ENCODE results near the gene MAP3K9.

The MAP3K9 gene

DNA sequence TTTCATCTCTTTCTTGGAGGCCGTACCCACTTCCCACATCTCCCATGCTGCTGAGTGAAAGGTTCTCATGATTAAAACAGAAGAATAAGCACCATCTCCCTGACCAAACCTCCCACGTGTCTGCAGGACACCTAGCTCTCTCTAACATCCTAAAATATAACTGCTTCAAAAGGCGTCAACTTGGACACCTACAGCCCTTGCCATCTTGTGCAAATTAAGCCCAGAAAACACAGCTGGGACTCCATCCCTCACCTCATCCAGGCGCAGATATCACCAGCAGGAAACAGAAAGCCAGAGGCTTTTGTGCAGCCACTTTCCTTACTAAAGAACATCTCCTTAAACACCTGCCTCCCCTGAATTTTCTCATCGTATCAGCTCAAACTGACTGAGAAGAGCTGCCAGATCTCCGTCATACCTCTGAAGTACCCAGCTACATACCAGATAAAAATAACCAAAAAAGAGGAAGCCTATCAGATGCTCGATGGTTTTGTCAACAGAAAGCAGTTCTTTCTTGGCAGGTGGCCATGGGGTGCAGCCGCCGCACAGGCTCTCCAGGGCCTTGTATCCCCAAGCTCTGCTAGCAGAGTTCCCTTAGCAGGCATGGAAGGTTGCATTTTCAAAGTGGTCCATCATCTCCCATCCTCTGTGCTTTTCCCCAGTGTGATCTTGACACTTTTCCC, 28.8 kb downstream of the MAP3K9 start:
- DNase-seq: no peak

DNA sequence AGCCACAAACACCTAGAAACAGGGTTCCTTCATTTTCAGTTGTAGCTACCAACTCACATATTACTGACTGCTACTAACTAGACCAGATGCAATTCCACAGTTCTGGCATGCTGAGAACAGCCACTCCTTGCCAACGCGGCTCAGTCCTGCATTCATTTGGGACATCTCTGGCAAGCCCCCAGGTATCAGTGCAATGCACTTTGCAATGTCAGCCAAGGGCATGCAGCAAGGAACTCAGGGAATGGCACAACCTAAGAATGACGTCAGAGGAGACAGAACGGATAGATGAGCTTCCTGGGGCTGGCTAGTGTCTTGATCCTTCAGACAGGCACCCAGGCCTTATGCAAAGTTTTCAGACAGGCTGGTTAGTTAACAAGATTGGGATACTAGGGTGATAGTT, 29.6 kb downstream of the MAP3K9 start:
- DNase-seq: no peak

DNA sequence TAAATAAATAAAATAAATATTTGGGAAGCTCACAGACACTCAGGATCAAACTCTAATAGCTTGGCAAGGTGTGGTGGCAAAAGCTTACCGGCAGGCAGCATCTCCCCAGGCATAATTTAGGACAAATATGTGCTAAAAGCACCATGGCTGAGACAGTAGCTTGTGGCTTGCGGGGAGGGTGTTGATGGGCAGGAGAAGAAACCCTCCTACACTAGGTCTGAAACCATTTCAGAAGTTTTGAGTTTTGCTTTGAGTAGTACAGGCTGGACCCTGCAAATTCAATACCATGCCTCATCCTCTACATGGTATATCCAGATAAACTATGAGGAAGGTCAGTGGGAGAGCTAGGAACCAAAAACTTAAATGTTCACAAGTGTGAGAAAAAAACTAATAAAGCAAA, 33.1 kb downstream of the MAP3K9 start:
- DNase-seq: no peak

DNA sequence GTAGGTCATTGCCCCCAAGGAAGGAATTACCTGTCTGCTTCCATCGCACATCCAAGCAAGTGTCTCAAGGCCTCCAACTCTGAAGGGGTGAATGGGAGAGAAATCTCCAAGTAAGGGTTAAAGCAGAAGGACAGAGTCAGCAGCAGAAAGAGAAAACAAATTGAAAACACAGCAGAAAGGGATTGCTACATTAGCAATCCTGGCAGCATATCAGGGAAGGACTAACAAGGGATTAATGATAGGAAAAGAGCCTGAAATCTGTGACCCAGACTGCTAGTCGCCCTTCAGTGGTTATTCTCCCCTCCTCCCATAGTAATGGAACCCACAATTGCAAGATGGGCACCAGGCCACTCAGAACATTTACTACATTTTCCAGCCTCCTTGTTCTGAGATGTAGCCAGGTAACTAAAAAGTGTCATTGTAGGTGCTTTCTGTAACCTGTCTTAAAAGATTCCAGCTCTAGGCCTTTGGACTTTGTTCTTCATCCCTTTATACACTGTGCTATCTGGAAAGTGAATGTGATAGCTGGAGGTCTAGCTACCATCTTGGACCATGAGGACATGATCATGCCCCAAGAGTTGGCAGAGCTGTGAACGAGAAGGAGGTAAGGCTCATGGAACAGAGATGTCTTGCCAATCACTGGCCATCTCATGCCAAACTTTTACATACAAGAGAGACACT, 36.0 kb downstream of the MAP3K9 start:
- no peak for DNase-seq

DNA sequence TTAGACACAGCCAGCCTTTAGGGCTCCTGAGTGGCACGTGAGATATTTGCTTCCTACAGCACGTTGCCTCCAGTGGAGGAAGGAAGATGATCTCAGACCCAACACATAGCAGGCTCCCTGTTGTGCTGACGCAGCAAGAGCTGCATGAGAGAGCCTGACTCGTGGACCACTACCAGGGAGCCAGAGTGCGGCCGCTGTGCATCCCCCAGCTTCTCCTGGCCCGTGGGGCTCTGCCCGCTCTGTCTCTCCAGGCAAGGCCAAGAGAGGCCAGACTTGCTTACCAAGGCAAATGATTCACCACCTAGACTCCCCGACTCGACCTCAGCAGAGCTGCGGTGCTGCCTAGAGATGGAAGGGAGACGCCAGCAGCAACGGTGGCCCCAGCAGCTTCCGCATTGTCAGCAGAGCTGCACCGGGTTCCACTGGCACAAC, 37.5 kb downstream of the MAP3K9 start:
- DNase-seq: no peak

DNA sequence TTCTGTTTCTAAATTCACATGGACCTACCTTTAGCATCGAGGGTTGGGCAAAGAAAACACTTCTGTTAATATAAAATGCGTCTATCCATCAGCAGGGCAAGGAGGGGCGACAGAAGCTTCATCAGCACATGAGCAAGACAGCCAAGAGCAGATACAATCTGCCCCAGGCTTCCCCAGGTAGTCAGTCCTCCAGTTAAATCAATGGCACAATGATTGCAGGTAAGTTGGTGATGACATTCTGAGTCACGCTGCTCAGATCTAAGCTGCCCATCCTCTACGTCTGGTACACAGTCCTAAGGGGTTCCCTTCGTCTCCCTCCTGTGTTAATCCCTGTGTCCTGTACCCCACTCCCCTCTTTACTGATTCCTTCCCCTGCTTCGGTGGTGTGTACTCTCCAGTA, 38.8 kb downstream of the MAP3K9 start:
- no peak for DNase-seq

DNA sequence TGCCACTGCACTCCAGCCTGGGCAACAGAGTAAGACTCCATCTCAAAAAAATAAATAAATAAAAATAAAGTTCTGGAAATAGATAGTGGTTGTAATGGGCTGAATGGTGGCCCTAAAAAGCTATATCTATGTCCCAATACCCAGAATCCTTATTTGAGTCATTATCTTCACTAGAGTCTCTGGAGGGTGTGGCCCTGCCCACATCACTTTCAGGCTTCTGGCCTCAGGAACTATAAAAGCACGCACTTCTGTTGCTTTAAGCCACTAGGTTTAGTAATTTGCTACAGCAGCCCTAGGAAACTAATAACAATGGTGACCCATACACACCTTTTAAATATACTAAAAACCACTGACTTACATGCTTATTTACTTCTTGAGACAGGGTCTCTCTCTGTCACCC, 49.9 kb downstream of the MAP3K9 start:
- no peak for DNase-seq

DNA sequence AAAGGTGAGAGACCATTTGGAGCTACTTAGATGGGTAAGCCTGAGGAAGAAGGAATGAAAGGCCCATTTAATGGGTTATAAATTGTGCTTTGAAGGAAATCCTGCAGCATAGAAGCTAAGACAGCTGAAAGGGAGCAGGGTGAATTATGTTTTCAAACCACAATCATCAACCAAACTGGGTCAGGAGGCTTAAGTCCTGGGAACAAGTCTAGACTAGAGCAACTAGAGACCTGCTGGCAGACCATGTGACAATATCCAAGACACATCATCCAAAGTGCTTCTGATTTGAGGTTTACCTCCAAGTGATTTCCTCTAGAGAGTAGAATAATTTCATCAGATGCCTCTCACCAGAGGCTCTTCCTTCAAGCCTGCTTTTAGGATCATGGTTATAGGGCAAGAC, 53.7 kb downstream of the MAP3K9 start:
- DNase-seq: no peak

DNA sequence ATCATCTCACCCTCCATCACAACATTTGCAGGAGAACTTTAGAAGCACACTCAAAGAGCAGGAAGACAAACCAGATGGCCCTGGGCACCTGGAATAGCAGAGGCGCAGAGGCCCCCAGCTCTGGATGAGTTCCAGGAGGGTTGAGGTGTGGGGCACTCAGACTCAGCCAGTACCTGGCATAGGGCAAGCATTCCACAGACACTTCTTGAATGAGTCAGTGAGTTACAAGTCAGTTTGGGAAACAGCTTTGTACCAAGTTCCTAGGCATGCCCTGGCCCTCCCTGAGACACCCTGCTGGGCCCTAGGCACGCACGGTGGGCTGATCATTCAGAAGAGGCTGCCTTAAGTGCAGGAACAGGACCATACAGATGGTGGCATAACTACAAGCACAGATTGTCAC, 54.3 kb downstream of the MAP3K9 start:
- no peak for DNase-seq

DNA sequence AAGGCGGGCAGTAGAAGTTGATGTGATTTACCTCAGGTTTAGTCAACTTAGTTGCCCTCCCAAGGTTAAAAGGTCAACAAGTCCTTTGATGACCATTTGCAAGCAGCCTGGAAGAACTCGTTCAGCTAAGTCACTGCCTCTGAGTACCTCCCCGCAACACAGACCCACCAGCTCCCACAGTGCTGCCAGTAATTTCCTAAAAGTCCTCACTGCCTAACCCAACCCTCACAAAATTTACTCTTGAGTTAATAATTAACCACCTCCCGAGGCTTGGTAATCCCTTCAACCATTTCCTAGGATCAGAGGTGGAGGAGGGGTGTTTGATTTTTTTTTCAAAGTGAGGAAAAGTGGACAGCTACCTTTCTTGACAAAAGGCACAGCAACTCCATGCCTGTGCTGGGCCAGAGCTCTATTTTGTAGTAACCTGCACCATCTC, 55.8 kb downstream of the MAP3K9 start:
- no peak for DNase-seq

DNA sequence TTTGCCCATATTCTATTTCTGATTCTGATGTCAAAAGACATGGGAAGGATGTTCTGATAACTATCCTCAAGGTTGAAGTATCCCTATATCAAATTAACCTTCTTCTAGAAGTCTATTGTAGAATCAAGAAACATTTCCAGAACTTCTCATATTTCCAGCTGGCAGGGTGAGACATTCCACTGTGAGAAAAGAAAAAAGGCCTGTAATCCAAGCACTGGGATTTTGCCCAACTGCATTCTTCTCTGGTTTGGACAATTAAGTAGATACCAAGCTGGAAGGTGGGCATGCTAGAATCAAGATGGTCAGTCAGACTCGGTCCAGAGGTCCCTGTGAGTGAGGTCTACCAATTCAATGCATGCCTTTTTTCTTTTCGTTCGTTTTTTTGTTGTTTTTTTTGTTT, 60.9 kb downstream of the MAP3K9 start:
- DNase-seq: no peak

DNA sequence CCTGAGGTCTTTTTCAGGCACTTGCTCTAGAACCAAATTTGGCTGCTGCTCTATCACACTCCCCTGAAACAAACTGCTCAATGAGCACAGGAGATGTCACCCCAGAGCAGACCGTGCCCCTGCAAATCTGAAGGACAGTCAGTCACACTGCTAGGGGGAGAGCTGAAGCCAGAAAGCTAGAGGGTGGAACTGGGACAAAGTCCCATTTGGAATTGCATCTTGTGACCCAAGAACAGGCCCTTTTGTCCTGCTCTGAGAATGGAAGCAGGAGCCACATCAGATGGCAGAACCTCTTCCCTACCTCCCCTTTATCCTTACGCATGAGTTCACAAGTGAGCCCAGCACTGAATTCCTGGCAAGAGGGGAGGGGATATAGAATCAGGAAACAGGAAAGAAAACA, 64.7 kb downstream of the MAP3K9 start:
- DNase-seq: no peak

DNA sequence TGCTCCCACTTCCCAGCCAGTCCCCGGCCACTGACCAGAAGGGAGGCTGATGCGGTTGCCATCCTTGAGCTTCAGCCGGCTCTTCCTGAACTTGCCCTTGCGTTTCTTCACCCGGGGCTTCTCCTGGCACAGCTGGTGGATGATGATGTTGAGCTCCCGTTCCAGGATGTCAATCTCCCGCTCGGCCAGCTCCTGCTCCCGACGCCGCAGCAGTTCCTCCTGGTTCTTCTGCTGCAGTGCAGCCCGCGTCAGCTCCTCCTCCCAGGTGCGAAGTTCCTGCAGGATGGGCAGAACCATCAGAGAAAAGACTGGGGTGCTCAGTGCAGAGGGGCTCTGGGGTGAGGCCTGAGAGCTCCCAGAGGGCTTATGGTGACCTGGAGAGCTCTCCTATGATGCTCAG, 67.0 kb downstream of the MAP3K9 start:
- DNase-seq: no peak

DNA sequence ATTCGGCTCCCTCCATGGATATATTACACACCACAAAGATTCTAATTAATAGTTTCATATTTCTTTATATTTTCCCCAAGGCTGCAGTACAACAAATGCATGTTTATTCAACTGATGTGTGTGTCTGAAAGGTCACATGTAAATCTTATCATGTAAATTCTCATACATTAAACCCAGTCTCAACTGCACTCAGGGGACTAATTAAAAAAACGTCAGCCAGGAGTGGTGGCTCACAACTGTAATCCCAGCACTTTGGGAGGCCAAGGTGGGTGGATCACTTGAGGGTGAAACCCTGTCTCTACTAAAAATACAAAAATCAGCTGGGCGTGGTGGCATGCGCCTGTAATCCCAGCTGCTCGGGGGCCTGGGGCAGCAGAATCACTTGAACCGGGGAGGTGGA, 67.8 kb downstream of the MAP3K9 start:
- DNase-seq: no peak

DNA sequence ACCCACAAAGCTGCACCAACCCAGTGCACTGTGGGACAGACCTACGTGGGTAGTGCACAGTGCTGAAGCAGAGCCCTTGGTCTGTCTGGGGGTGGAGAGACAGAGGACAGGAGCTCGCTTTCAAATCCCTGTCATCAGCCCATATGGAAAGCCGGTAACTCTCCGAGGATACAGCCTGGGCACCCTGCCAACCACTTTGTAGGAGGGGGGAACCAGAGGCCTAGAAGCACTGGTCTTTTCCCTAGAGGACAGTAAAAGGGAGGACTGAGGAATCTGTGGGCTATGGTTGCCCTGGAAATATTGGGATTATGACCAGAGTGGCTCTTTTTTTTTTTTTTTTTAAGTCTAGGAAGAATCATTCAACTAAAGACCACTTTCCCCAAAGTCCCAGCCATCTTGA, 74.3 kb downstream of the MAP3K9 start:
- DNase-seq: no peak

DNA sequence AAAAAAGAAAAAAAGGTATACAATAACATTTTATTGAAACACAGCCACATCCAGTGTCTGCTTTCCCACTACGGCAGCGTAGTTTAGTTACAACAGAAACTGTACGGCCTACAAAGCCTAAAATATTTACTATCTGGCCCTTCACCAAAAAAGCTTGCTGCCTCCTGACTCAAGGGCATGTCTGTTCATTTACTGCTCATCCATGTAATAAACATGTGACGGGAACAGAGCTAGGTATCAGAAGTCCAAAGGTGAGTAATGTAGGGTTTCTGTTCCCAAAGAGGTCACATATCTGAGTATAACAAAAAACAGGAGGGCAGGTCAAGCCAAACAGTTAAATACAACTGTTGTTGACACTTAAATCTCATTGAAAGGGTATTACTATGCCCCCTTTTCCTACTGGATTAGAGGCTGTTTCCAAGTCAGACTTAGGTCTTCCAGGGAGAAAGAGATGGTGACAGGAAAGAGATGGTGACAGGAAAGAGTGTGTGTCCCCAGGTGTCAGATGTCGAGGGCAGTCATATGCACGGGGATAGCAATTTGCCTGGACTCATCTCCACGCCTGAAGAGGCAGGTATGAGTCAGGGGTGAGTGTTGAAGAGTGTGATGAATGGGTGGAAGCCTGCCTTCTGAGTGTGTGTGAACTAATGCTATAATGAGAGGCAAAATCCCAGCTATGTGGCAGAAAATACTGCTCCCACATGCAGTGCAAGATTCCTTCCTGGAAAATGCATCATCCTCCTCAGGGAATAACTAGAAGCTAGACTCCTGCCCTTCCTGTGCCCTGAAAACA, 77.7 kb downstream of the MAP3K9 start:
- DNase-seq: no peak

DNA sequence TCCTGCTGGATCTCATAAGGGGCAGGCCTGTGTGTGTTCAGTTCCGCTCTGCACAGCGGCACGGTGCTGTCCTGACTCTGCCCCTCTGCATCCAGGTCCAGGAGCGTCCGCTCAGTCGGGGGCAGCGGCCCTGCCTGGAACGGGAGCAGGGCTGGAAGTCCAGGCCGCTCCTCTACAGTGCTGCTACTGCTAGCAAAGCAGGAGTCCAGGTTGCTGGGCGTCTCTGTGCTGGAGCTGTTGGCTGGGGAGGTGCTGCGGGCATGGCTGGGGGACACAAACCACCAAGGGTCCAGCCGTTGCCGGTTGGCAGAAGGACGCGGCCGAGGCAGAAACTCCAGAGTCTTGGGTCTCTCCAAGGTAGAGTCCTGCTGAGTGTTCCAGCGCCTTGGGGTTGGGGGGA, 78.9 kb downstream of the MAP3K9 start:
- no peak for DNase-seq

DNA sequence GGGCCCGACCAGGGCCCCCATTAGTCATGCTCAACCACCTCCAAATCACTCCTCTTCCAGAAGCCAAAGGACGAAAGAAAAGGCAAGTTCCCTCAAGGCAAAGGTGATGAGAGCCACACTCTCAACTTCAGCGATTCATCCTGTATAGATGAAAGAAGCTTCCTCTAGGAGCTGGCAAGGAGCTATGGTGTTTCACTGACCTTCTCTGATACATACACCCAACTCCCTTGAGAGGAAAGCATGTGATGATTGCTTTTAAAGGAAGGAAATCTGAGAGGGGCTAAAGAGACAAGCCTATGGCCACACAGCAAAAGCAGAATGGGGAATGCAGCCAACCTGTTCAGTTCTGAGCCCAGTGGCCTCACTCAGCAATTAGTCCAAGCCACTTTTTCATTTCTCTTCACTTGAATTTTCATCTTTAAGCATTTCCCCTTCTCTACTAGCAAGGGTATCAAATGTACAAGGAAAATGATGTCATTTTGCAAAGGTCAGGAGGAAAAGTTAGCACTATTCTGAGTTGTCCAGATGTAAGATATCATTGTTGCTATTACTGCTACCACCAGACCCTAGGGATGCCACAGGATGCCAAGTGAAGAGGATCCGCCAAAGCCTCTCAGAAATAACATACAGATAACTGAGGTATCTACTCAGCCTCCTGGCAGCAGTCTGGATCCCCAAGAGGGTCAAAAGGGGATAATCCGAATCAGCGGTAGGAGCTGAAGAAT, 82.5 kb downstream of the MAP3K9 start:
- DNase-seq: no peak

DNA sequence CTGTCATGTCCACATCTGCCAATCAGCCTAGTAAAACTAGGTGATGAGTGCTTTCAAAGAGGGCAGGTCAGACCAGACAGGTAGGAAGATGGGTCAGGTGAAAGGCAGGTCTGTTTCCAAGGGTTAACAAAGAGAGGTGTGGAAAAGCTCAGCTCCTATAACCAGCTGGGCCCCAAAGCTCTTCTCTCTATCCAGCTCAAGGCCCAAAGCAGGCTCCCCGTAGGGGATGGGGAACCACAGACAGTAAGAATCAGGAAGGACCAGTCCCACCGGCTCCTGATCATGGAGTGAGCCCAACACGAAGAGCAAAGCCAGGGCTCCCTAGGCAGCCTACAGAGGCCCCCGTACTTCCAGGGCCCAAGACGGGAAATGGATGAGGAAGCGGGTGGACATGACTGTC, 84.4 kb downstream of the MAP3K9 start:
- no peak for DNase-seq

DNA sequence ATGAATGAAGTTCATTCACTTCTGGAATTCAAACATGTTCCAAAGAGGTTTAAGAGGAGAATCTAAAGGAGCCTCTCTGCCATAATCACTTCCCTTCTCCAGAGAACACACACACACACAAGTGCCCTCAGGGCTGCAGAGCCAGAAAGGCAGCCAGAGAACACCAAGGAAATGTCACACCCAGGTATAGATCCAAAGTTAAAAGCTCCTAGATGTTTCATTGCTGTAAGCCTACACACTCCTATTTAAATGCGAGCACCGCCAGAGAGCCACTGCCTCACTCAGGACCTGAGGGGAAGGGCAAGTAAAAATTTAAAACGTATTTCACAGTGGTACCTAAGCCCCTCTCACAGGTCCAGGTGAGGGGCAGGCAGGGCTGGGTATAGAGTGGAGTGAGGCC, 85.2 kb downstream of the MAP3K9 start:
- DNase-seq: no peak

DNA sequence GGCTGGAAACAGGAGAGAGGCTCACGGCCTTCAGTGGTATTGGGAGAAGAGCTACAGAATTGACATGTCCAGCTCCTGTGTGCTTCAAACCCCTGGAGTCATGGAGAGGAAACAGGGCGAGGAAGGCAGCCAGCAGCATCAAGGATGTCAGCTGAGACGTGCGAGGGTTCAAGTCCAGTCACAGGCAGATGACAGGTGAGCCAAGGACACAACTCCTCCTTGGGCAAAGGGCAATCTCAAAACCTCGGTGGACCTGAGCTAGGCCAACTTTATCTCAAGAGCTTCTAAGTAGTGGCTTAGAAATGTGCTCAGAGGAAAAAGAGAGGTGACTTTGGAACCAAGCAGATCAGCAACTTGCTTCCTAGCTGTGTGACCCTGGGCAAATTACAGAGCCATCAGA, 86.0 kb downstream of the MAP3K9 start:
- no peak for DNase-seq

DNA sequence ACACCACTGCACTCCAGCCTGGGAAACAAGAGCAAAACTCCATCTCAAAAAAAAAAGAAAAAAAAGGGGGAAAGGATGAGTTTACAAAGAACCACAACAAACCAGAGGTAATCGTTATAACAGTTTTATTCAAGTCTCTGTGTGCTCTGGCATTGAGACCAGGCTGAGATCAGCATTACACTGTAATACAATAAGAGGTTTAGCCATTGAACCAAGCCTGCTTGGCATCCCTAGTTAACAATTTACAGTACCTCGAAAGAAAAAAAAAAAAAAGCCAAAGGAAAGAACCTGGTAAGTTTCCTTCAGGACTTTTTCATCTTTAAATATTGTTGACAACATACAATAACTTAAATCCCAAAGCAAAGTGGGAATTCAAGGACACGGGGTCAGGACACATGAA, 86.9 kb downstream of the MAP3K9 start:
- DNase-seq: no peak

DNA sequence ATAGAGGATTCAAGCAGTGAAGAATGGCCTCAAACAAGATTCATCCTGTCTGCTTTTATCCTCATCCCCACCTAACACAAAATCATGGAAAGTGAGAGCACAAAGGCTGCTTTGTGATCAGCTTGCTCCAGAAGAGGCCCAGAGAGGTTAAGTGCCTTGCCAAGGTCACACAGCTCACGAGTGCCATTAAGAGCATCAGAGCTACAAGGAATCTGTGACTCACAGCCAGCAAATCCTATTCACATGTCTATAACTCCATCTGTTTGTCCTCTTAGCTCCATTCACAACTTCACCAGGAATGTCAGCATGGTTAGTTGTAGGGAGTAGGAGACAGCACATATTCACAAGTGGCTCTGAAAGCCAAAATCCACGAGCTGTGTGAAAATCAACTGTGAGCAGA, 87.8 kb downstream of the MAP3K9 start:
- no peak for DNase-seq

Measured in activated CD8-positive, alpha-beta memory T cell treated with anti-CD3 and anti-CD28 coated beads for 24 hours (primary cell).